ENCODE results near the gene KMT2B.

KMT2B gene

DNA sequence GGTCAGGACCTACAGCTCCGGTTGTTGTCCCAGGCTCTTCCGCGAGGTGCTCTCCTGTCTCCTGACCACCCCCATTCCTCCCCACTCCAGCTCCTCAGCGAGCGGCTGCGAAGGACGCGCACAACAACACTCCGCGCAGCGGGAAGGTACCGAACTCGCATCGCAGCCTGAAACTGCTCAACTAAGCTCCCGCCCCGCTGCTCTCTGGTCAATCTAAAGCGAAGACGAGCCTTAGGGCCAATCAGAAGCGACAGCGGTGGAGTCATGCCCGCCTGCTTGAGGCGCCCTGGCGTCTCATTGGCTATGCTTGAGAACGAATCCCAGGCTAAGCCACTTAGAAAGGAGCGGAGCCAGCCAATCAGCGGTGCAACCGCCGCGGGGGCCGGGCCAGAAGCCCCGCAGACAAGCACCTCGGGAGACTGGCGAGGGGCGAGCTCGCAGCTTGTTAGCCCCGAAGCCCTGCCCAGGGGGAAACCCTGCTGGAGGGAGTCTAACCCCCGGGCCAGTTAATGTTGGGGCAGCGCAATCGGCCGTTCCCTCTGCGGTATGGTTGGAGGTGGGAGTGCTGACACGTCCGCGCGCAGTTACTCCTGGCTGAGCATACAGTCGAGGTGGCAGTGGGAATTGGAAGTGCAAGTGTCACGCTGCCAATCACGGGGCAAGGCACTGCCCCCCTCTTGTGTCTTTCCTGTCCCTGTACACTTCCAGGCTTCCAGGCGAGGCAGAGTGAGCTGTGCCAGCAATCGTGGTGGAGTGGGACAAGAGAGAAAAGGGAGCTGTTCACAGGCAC, 15.4 kb upstream of the KMT2B start:
- TF ChIP-seq, protein P1, sequence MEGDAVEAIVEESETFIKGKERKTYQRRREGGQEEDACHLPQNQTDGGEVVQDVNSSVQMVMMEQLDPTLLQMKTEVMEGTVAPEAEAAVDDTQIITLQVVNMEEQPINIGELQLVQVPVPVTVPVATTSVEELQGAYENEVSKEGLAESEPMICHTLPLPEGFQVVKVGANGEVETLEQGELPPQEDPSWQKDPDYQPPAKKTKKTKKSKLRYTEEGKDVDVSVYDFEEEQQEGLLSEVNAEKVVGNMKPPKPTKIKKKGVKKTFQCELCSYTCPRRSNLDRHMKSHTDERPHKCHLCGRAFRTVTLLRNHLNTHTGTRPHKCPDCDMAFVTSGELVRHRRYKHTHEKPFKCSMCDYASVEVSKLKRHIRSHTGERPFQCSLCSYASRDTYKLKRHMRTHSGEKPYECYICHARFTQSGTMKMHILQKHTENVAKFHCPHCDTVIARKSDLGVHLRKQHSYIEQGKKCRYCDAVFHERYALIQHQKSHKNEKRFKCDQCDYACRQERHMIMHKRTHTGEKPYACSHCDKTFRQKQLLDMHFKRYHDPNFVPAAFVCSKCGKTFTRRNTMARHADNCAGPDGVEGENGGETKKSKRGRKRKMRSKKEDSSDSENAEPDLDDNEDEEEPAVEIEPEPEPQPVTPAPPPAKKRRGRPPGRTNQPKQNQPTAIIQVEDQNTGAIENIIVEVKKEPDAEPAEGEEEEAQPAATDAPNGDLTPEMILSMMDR (IDR thresholded peaks at IDR 0.05; ENCODE audit: low read depth, low read length) = no peak
- H3K4me3 ChIP-seq (ENCODE audit: low read depth, low read length) = peak overlapping the region; percentile 66

DNA sequence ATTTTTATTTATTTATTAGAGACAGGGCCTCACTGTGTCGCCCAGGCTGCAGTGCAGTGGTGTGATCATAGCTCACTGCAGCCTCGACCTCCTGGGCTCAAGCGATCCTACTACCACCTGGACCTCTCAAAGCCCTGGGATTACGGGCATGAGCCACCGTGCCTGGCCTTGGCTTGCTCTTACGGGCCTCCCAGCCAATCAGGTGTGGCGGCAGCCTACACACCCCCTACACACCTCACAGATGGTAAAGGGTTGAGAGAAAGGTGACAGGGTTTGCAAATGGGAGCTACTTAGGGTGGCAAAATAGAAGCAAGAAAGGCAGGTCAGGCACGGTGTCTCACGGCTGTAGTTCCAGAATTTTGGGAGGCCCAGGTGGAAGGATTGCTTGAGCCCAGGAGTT, 14.5 kb upstream of the KMT2B start:
- TF ChIP-seq, protein P1 (IDR thresholded peaks at IDR 0.05; ENCODE audit: low read depth, low read length) = no peak

DNA sequence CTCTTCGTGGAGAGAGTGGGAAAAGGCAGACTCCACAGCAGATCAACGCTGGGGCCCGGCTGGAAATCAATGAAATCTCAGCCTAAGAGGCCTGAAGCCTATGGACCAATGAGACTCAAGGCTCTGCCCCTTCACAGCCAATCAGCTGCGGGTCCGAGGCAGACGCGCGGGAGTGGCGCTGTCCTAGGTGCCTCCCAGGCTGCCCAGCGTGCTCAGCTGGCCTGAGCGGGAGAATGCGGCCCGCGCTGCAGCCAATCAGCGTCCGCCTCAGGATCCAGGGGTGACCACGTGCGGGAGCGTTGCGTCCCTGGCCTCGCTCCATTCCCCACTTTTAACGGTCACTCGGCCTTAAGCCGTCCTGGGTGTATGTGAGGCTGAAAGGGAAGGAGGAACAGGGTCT, 13.6 kb upstream of the KMT2B start, which contains the start of gene ZBTB32:
ZBTB32 (plus strand) TSS at position 341 of the 400 bp plus-strand sequence. CDS start 10,069 bp downstream, outside the sequence.
- no peak within 1 kb of the TSS for H3K4me3 ChIP-seq (ENCODE audit: low read depth, low read length)

More for the DNA sequence above, 14.5 kb upstream of the KMT2B start:
- H3K4me3 ChIP-seq (ENCODE audit: low read depth, low read length) = no peak overlapping the region

DNA sequence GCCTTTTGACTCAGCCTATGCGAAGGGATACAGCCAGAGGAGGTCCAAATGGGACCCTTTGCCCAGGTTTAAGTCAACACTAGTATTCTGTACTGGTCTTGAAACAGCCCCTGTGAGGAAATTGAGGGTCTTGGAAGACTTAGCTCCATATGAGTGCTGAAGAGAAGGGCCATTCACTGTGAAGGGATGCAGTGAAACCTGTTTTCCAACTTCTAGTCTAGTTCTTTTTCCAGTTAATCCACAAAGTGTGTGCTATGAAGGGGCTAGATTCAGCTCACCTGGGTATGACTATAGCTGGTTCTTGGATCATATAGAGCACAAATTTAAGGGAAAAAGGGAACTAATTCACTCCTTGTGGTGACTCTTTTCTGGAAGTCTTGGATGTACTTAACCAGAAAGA, 9.4 kb upstream of the KMT2B start:
- H3K4me3 ChIP-seq (ENCODE audit: low read depth, low read length) = no peak overlapping the region
- TF ChIP-seq, protein P1 (IDR thresholded peaks at IDR 0.05; ENCODE audit: low read depth, low read length) = no peak

More for the DNA sequence above, 13.6 kb upstream of the KMT2B start, which contains the start of gene ZBTB32:
- TF ChIP-seq, protein P1 (IDR thresholded peaks at IDR 0.05; ENCODE audit: low read depth, low read length) = no peak

DNA sequence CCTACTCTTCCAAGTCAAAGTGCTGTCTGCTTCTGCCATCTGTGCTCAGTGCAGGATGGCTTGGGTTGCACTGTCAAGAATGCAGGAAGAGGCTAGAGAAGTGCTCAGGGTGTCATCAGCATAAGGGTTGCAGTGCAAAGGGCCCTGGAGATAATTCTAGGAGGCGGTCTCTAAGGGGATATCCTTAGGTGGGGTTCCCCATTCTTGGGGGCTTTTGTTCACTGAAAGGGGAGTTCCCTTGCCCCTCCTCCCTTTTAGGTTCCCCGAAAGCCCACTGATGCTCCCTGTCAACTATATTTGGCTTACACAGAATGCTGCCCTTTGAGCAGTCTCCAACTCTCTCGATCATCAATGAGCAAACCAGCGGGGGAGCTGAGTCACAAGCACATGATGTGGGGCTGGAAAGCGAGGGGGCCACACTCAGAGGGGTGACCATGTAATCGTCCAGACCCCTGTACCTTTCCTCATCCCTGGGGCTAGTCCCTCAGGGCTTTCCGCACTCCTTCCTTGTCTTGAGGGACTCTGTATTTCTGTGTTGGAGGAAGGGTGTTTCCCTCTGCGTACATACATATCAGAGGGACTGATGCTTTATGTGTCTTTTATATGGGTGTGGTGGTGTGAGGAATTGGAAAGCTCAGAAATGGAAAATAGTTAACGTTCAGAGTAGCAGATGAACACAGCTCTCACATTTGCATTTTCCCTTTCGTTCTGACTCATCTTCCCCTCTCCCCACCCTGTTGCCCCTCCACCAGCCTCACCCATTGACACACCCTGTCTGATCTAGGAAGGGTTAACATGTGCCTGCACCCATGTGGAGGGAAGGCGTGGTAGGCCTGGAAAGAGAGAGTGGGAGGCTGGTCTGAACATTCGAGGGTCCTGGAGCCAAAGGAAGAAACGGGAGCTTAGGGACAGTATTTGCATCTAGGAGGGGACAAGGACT, 6.7 kb upstream of the KMT2B start:
- H3K4me3 ChIP-seq (ENCODE audit: low read depth, low read length) = no peak overlapping the region
- TF ChIP-seq, protein P1 (IDR thresholded peaks at IDR 0.05; ENCODE audit: low read depth, low read length) = no peak

DNA sequence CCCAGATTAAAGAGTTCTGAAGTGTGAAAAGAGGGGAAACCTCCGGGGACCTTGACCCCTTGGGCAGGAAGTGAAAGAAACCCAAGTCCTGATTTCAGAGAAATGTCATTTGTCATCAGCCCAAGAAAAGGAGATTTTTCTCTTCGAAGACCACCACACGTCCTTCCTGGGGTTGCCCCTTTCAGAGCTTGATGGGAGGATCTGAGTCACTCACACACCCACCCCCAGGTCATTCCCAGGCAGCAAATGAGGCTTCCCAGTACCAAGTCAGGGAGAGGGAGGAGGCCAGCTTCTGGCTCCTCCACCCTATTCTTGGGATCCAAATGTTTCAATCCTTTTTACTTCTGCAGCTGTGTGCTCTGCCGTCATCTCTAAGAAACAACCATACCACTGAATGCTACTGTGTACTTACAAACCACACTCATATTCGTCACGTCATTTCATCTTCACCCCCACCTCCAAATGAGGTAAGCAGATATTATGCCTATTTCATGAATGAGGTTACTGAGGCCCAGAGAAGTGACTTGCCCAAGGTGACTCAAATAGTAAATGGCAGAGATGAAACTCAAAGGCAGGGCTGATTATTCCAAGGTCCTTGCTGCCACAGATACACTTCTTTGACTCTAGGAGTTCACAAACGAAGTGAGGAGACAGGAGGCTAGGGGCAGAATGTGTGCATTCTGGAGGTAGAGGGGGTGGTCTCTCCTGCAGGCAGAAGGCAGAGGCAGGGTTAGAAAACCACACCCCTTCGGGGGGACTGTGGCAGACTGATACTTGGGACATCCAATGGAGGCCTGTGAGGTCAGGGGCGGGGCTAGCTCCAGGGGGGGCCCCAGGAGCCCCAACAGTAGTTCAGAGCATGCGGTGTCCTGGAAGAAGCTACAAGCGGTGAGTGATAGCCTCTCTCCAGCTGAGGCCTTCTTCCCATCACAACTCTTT, 5.0 kb upstream of the KMT2B start:
- TF ChIP-seq, protein P1 (IDR thresholded peaks at IDR 0.05; ENCODE audit: low read depth, low read length) = no peak
- no peak overlapping the region for H3K4me3 ChIP-seq (ENCODE audit: low read depth, low read length)

Data from WI38 (cell line).